22Rv1 (cell line): ENCODE data around the gene THRB.

Experiments
- ZFX ChIP-seq: fragments of 450-650 bp; IDR thresholded peaks from 2 replicates; pipeline ENCODE4 v1.6.1; 2017; ENCODE audit warnings: antibody characterized with exemption, borderline replicate concordance
- TF ChIP-seq, protein P1 (sequence below): fragments of 450-650 bp; IDR thresholded peaks from 2 replicates; pipeline ENCODE4 v1.5.1; 2017; ENCODE audit warnings: mild to moderate bottlenecking

- TF ChIP-seq, protein P1, sequence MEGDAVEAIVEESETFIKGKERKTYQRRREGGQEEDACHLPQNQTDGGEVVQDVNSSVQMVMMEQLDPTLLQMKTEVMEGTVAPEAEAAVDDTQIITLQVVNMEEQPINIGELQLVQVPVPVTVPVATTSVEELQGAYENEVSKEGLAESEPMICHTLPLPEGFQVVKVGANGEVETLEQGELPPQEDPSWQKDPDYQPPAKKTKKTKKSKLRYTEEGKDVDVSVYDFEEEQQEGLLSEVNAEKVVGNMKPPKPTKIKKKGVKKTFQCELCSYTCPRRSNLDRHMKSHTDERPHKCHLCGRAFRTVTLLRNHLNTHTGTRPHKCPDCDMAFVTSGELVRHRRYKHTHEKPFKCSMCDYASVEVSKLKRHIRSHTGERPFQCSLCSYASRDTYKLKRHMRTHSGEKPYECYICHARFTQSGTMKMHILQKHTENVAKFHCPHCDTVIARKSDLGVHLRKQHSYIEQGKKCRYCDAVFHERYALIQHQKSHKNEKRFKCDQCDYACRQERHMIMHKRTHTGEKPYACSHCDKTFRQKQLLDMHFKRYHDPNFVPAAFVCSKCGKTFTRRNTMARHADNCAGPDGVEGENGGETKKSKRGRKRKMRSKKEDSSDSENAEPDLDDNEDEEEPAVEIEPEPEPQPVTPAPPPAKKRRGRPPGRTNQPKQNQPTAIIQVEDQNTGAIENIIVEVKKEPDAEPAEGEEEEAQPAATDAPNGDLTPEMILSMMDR: no peak
- no peak for TF ChIP-seq ZFX
These were observed 361.2 kb downstream of the THRB start for GRCh38 chr3:24133436-24133835.
